Stimulated activated CD8-positive, alpha-beta memory T cell treated with anti-CD3 and anti-CD28 coated beads, Interleukin-12 subunit alpha, Interleukin-12 subunit beta, amount 100 ng/mL, for 4 hours (primary cell): ENCODE data around the gene TEX53.

Experiments
- DNase-seq: peaks from one replicate; pipeline ENCODE4 v3.0.0-alpha.2; 2020; ENCODE audit warnings: low read depth

The TEX53 gene

GRCh38 chr9:114680259-114681001 is 22.8 kb upstream of the TEX53 start:
- DNase-seq = no peak

GRCh38 chr9:114678795-114679194 is 21.2 kb upstream of the TEX53 start:
- no peak for DNase-seq

- DNase-seq = no peak
Measured at GRCh38 chr9:114678130-114678529, 20.5 kb upstream of the TEX53 start.

GRCh38 chr9:114677418-114677817 is 19.8 kb upstream of the TEX53 start:
- no peak for DNase-seq

GRCh38 chr9:114676901-114677300 is 19.3 kb upstream of the TEX53 start:
- DNase-seq = no peak

GRCh38 chr9:114674798-114675540 is 17.4 kb upstream of the TEX53 start:
- no peak for DNase-seq

- no peak for DNase-seq
Measured at GRCh38 chr9:114674076-114674797, 16.6 kb upstream of the TEX53 start.

DNA sequence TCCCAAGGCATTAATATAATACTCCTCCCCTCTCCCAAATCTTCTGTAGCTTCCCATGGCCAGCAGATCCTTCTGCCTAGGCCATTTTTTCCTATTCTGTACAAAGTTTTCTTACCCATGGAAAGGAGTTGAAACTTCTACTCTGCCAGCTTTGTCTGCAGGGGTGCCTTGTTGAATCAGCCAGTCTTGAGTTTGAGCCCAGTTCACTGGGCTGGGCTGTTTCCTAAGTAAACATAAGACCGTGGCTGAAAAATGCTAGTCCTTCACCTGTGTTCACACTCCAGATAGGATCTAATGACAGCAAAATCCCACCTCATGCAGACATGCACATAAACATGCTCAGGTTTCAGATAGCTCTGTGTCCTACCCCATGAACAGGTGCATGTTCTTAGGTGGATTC is 14.0 kb upstream of the TEX53 start:
- DNase-seq = no peak

- DNase-seq = no peak
Measured at GRCh38 chr9:114669961-114670360, 12.4 kb upstream of the TEX53 start.

DNA sequence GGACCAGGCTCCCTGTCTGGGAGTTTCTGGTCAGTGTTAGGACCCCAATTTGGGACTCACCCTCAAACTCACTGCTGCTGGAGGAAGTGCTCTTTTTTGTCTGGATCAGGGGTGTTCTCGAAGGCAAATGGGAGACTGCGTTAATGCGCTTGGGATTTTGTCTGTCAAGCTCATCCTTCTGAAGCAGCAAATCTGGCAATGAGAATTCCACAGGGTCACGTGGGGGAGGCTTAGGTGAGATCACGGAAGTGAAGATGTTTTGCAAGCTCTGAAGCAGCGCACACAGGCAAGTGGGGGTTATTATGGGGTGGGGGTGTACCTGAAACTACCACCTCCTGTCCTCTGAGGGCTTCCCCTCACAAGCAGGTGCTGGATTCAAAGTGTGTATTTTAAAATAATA is 10.5 kb upstream of the TEX53 start:
- DNase-seq = no peak

GRCh38 chr9:114666851-114667250 is 9.2 kb upstream of the TEX53 start:
- DNase-seq = no peak

DNA sequence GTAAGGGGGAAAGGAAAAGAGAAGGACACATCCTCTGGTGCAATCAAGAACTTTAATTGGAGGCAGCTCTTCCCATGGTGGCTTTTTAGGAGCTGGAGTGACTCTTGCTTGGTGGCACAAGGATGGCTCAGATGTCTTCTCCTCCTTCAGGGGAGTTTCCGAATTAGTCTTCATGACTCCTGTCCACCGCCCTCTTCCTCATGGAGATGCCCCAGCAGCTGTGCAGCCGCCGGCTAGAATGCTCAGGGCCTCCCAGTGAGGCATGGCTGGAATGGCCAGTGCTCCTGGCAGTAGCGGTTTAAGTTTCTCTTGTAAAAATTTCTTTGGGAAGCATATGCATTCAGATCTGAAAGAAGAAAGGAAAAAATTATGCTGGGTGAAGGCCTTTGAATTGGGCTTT is 8.8 kb upstream of the TEX53 start:
- no peak for DNase-seq

DNA sequence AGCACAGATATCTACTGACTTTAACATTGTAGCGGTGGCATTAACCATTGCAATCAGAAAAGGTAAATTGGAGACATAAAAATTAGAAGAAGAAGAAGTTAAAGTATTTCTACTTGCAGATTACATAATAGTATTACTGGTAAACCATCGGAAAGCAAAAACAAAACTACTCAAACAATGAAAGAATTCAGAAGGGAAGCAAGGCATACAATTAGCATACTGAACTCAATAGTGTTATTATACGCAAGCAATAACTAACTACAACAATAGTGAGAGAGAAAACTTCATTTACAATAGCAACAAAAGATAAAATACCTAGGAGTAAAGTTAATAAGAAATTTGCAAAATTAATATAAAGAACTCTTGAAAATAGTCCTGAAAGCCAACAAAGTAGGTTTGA is 6.6 kb upstream of the TEX53 start:
- DNase-seq = no peak

GRCh38 chr9:114662081-114662989 is 4.7 kb upstream of the TEX53 start:
- peak; percentile 18 for DNase-seq

DNA sequence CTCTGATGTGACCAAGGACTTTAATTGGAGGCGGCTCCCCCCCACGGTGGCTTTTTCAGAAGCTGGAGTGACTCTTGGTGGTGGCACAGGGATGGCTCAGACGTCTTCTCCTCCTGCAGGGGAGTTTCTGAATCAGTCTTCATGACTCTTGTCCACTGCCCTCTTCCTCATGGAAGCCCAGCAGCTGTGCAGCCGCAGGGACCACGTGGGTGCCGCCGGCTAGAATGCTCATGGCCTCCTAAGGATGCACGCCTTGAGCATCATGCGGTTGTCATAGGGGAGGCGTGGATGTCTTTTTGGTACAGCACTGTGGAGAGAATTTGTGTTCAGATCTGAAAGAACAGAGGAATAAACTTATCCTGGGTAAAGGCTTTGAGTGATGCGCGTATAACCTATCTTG is 1.3 kb downstream of the TEX53 start:
- DNase-seq = no peak

- DNase-seq = no peak
Measured at GRCh38 chr9:114655689-114656088, 1.9 kb downstream of the TEX53 start.

- DNase-seq = peak; percentile 35
Measured at GRCh38 chr9:114653556-114654159, 3.9 kb downstream of the TEX53 start.

- no peak for DNase-seq
Measured at GRCh38 chr9:114652776-114653555, 4.6 kb downstream of the TEX53 start.

- DNase-seq = no peak
Measured at GRCh38 chr9:114643896-114644295, 13.7 kb downstream of the TEX53 start.

GRCh38 chr9:114643001-114643400 is 14.6 kb downstream of the TEX53 start:
- no peak for DNase-seq

DNA sequence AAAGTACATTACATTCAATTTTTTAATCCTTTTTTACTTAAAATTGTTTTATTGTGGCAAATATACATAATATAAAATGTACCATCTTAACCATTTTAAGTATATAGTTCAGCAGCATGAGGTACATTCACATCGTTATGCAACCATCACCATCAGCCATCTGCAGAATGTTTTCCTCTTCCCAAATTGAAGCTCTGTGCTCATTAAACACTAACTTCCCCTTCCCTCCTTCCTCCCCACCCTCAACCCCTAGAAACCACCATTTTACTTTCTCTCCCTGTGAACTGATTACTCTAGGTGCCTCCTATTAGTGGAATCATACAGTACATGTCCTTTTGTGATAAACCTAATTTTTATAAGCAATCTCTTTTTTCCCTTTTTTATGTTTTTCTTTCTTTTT is 15.6 kb downstream of the TEX53 start:
- no peak for DNase-seq
